Left kidney (tissue), 2 donors: ENCODE data around the gene POLR1F. TPM values are rescaled to one million over a fixed set of nuclear protein-coding genes. Genes with fewer than 3 reads are reported as not detected.

ENCODE experiments used
- DNase-seq: peaks from one replicate; pipeline ENCODE4 v3.0.0-alpha.2; 2013
- polyA plus RNA-seq: library from polyadenylated mRNA; unstranded; fragments of 120-200 nt; gene quantifications from one replicate; pipeline ENCODE4 v1.2.1, GENCODE V29; 2013; ENCODE audit not compliant: insufficient read length

The POLR1F gene
- polyA plus RNA-seq, 1 donor = 25.5 TPM

- no peak for DNase-seq
Observed at GRCh38 chr7:19681596-19681995, 27.2 kb downstream of the POLR1F start.

- DNase-seq = no peak
Observed at GRCh38 chr7:19677180-19677579, 31.7 kb downstream of the POLR1F start.

- DNase-seq = no peak
Observed at GRCh38 chr7:19675816-19676215, 33.0 kb downstream of the POLR1F start.

GRCh38 chr7:19674266-19674960 is 34.4 kb downstream of the POLR1F start:
- no peak for DNase-seq

- no peak for DNase-seq
Observed at GRCh38 chr7:19670806-19671205, 38.0 kb downstream of the POLR1F start.

GRCh38 chr7:19665399-19666008 is 43.3 kb downstream of the POLR1F start:
- DNase-seq = peak; percentile 15

GRCh38 chr7:19663816-19664462 is 44.9 kb downstream of the POLR1F start:
- no peak for DNase-seq

- no peak for DNase-seq
Observed at GRCh38 chr7:19648791-19649190, 60.0 kb downstream of the POLR1F start.

Other genes starting within 250 kb of the POLR1F start
- gene TMEM196, start 64.6 kb upstream of the POLR1F start, polyA plus RNA-seq = not detected